Osteoblast (primary cell): ENCODE results near the gene ABHD10. TPM values are rescaled to one million over a fixed set of nuclear protein-coding genes. Genes with fewer than 3 reads are reported as not detected.

Experiments
- DNase-seq: peaks from one replicate; pipeline ENCODE4 v3.0.0; 2011; ENCODE audit warnings: low spot score, mixed read lengths; ENCODE audit not compliant: insufficient read length; ENCODE audit errors: missing footprints
- H2AFZ ChIP-seq: 2 replicates; pipeline ENCODE4 v1.6.0; 2011; ENCODE audit warnings: mild to moderate bottlenecking, low read length
- H3K27ac ChIP-seq: 2 replicates; pipeline ENCODE4 v1.5.1; 2011; ENCODE audit warnings: mild to moderate bottlenecking, low read depth, low read length, moderate library complexity
- H3K27me3 ChIP-seq: 2 replicates; pipeline ENCODE4 v1.6.0; 2012; ENCODE audit warnings: mild to moderate bottlenecking, control low read depth, inconsistent platforms, low read length, moderate library complexity; ENCODE audit not compliant: insufficient read depth
- H3K36me3 ChIP-seq: 2 replicates; pipeline ENCODE4 v1.5.1; 2011; ENCODE audit warnings: mild to moderate bottlenecking, low read length, control low read depth, moderate library complexity; ENCODE audit not compliant: insufficient read depth
- H3K4me1 ChIP-seq: 2 replicates; pipeline ENCODE4 v1.5.1; 2011; ENCODE audit warnings: mild to moderate bottlenecking, low read length, control low read depth, moderate library complexity; ENCODE audit not compliant: insufficient read depth
- H3K4me2 ChIP-seq: 2 replicates; pipeline ENCODE4 v1.6.0; 2011; ENCODE audit warnings: mild to moderate bottlenecking, low read length; ENCODE audit not compliant: insufficient read depth
- H3K4me3 ChIP-seq: fragments of 200-600 bp; sonication (generic); 3 replicates; pipeline ENCODE4 v1.5.1; 2012; ENCODE audit warnings: mild to moderate bottlenecking, low read length, inconsistent platforms; ENCODE audit not compliant: insufficient read depth
- H3K79me2 ChIP-seq: 2 replicates; pipeline ENCODE4 v1.6.0; 2012; ENCODE audit warnings: mild to moderate bottlenecking, low read length, control low read depth, inconsistent platforms; ENCODE audit not compliant: insufficient read depth
- H3K9me3 ChIP-seq: 2 replicates; pipeline ENCODE4 v1.5.1; 2011; ENCODE audit warnings: low read depth, low read length, control low read depth
- H4K20me1 ChIP-seq: 2 replicates; pipeline ENCODE4 v1.6.0; 2012; ENCODE audit warnings: mild to moderate bottlenecking, low read length, control low read depth; ENCODE audit not compliant: insufficient read depth
- CTCF ChIP-seq: IDR thresholded peaks from 2 replicates; pipeline ENCODE4 v1.5.1; 2011; ENCODE audit warnings: mild to moderate bottlenecking, low read depth, low read length, moderate library complexity; ENCODE audit errors: extremely low read depth
- total RNA-seq: library from RNA; depleted of rRNA; stranded (reverse); fragments of >200 nt; gene quantifications from 2 replicates; pipeline ENCODE4 v1.2.3, GENCODE V29; 2012

ABHD10 gene
- total RNA-seq, 1 donor = 22.8 TPM

- H3K79me2 ChIP-seq = no peaks in the 10 kb centered on the region
- no peak for DNase-seq
- no peaks in the 10 kb centered on the region for H3K27me3 ChIP-seq
Observed at GRCh38 chr3:112041321-112041720, 62.5 kb downstream of the ABHD10 start.

GRCh38 chr3:112042842-112043280 is 64.0 kb downstream of the ABHD10 start:
- DNase-seq = no peak
- H3K36me3 ChIP-seq = no peaks in the 10 kb centered on the region
- H3K27me3 ChIP-seq = no peaks in the 10 kb centered on the region
- H2AFZ ChIP-seq = peak overlapping the region; percentile 88
- no peak overlapping the region for H3K4me3 ChIP-seq
- peaks cover 3% of the 10 kb centered on the region for H3K4me1 ChIP-seq
- H3K79me2 ChIP-seq = no peaks in the 10 kb centered on the region
- no peak overlapping the region for H3K27ac ChIP-seq
- H3K4me2 ChIP-seq = no peak overlapping the region
- no peak for TF ChIP-seq CTCF
- H3K9me3 ChIP-seq = no peaks in the 10 kb centered on the region
- H4K20me1 ChIP-seq = no peaks in the 10 kb centered on the region

More at GRCh38 chr3:112041321-112041720, 62.5 kb downstream of the ABHD10 start:
- H3K4me2 ChIP-seq = no peak overlapping the region
- H3K27ac ChIP-seq = no peak overlapping the region
- H3K4me1 ChIP-seq = peaks cover 3% of the 10 kb centered on the region
- no peak for TF ChIP-seq CTCF
- H3K9me3 ChIP-seq = no peaks in the 10 kb centered on the region
- H3K36me3 ChIP-seq = no peaks in the 10 kb centered on the region
- H3K4me3 ChIP-seq = no peak overlapping the region
- H2AFZ ChIP-seq = no peak overlapping the region
- H4K20me1 ChIP-seq = no peaks in the 10 kb centered on the region

Other genes starting within 250 kb of the ABHD10 start
- gene PHLDB2, start 119.8 kb upstream of the ABHD10 start, total RNA-seq = 96.4 and 107 TPM in 2 replicates
- gene TAGLN3, start 19.9 kb downstream of the ABHD10 start, total RNA-seq = not detected in 2 replicates
- gene TMPRSS7, start 55.7 kb downstream of the ABHD10 start, total RNA-seq = not detected in 2 replicates
- gene C3orf52, start 107.4 kb downstream of the ABHD10 start, total RNA-seq = 3.5 and 4.0 TPM in 2 replicates
- gene GCSAM, start 154.2 kb downstream of the ABHD10 start, total RNA-seq = under 0.01 and 0.36 TPM in 2 replicates